NOMO-1 treated with DMSO at 0.1 percent for 48 hours (cell line): ENCODE data around the gene TPST2.
"Not testable (repeated sequence)": the region's sequence is repeated elsewhere in the genome, so short reads cannot be mapped to it uniquely, and the experiment has no call there.

ENCODE experiments used
- DNase-seq: peaks from one replicate; lab custom pipeline; 2025; ENCODE audit not compliant: unreplicated experiment; lab: John Stamatoyannopoulos, UW

Gene TPST2

DNA sequence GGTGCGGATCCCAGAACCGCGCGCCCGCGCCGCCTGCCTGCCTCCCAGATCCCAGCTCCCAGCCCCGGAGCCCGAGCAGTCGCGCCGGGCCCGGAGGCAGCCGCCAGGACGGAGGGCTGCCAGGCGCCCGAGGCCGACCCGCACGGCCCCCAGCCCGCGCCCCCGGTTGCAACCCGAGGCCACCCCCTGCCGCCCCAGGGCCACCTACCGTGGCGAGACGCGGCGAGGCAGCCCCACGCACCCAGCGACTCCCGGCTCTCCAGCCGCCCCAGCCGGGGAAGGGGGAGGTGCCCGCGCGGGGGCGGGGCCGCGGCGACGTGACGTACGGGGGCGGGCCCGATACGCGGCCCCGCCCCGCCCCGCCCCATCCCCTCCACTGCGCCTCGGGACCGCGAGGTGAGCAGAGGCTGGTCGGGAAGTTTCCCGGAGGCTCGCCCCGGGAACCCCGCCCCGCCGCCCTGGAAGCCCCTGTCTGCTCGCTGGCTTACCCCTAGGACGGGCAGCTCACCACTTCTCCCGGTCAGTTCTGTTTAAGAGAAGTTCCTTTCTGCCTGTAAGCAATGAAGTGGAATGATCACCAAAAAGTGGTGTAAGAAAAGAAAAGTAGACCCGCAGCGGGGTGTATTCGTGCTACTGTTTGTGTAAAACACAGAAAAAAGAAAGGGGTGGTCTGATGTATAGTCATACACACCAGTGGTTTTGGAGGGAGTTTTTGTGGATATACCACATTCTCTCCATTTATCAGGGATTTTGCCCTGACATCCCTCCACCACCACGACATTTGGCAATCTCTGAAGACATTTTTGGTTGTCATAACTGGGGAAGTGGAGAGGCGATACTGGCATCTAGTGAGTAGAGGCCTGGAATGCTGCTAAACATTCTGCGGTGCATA is at the start of gene TPST2:
TSS of gene TPST2 (minus strand) at position 288 of the 892 bp plus-strand sequence. CDS start 48,502 bp downstream, outside the sequence.
- peak; percentile 67 for DNase-seq

DNA sequence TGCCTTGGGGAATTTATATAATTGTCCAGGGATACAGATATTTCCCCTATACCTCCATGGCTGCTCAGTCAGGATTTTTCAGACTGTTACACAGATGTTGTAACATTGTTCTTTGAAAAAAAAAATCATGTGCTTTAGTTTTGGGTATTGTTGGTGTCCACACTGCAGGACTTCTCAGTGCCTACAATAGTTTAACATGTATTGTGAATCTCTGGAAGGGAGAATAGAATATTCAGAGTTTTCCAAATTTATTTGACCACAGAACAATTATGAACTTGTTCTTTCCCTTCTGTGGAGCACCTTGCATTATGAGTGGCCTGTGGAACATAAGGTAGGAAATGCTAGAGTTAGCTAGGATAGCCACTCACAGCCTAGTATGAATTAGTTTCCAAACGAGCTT is 46.4 kb upstream of the TPST2 start:
- DNase-seq: no peak

DNA sequence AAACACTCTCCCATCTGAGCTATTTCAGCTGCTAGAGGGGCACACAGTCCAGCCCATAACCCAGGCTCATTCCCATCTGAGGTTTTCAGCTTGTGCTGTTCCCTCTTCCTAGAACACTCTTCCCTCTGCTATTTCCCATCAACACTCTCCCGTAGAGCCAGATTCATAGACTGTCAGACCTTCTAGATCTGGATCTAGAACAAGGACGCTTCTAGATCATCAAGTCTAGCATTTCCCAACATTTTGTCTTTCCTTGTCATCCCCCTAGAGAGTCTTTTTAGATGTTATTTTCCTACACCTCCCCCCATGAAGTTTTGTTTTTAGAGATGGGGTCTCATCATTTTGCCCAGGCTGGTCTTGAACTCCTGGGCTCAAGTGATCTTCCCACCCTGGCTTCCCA is 45.2 kb upstream of the TPST2 start:
- DNase-seq: no peak

DNA sequence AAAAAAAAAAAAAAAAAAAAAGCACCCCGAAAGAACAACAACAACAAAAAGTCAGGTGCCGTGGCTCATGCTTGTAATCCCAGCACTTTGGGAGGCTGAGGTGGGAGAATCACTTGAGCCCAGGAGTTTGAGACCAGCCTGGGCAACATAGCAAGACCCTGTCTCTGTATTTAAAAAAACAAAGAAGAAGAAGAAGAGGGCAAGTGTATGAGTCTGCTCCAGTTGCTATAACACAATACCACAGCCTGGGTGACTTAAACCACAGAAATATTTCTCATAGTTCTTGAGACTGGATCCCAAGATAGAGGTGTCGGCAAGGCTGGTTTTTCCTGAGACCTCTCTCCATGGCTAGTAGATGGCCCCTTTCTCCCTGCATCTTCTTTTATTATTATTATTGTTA is 44.3 kb upstream of the TPST2 start:
- DNase-seq: no peak

DNA sequence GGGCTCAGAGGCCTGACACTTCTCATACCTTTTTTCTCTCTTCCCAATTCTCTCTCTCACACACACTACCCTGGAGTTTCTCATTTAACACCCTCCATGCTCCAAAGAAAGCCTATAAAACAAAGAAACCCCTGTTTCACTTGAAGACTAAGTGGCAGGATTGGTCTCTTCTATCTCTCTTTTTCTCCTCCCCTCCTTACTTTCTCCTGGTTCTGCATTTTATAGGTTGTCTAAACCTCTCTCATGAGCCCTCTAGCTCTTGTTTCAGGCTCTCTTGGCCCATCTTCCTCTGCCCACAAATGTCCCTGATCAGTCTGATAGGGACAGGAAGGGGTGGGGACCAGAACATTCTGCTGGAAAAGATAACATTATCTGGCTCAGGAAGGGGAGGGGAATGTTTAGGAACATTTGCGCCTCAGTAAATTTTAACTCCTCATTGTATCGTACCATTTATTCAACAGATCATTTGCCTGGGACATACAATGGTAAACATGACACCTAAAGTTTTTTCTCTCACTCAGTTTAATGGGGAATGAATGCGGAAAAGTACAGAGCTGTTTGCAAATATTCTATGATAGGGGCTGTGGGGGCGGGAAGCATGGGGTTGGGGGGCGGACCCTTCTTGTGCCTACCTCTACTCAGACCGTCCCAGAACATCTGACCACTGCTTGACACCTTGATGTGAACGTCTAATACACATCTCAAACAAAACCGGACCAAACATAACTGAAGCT is 42.7 kb upstream of the TPST2 start:
- DNase-seq: no peak

DNA sequence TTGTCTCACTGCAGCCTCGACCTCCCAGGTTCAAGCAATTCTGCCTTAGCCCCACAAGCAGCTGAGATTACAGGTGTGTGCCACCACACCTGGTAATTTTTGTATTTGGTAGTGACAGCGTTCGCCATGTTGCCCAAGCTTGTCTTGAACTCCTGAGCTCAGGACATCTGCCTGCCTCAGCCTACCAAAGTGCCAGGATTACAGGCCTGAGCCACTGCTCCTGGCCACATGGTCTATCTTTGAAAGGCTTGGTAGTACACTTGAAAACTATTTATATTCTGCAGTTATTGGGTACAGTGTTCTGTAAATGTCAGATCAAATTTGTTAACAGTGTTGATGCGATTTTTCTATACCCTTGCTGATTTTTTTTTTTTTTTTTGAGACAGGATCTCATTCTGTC is 41.4 kb upstream of the TPST2 start:
- no peak for DNase-seq

DNA sequence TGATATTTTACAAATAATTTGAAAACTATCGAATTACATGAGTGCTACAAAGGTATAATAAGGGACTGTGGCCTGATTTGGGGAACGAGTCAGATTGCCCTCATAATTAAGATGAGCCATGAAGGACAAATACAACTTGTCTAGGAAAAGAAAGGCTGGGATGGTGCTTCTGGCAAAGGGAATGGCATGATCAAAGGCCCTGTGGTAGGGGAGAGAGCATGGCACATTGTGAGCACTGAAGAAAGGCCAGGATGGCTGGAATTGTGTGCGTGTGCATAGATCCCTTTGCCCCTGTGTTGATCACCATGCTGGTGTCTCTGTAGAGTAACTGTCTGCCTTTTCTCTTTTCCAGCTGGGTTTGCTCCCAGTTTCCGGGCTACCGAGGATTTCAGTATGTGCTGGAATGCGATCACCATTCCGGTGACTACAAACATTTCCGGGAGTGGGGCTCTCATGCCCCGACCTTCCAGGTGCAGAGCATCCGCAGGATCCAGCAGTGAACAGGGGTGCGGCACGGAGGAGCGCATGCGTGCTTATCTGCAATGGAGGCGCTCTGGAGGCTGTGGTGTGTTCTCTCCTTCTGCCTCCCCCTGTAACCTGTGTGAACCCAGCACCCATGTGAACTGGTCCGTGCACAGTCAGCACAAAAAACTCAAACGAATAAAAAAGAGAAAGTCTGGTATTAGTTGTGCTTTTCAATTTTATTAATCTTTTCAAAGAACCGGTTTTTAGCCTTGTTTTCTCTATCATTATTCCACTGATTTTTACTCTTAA is 40.2 kb upstream of the TPST2 start:
- no peak for DNase-seq

DNA sequence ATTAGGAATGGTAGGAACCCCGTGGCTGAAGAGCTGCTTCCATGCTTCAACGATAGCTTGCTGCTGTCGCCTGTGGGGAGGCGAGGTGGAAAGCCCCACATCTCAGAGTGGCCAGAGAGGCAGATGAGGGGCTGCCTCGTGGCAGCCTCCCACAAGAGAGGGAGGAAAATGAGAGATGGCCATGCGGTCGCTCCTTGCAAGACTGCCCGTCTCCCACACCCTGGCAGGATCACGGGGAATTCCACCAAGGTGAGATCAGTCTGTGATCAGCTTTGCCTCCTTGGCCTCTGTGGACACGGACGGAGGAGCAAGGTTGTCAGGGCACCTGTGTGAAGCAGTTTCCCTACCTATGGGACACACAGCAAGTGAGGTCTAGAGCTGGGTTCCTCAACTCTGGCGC is 34.9 kb upstream of the TPST2 start:
- no peak for DNase-seq

DNA sequence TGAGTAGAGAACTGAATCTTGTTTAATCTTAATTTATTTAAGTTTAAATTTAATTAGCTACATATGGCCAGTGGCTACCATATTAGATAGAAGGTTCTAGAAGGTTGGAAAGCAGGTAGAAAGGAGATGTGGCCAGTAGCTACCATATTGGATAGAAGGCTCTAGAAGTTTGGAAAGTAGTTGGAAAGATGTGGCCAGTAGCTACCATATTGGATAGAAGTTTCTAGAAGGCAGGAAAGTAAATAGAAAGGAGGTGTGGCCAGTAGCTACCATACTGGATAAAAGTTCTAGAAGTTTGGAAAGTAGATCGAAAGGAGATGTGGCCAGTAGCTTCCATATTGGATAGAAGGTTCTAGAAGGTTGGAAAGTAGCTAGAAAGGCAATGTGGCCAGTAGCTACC is 34.1 kb upstream of the TPST2 start:
- no peak for DNase-seq

DNA sequence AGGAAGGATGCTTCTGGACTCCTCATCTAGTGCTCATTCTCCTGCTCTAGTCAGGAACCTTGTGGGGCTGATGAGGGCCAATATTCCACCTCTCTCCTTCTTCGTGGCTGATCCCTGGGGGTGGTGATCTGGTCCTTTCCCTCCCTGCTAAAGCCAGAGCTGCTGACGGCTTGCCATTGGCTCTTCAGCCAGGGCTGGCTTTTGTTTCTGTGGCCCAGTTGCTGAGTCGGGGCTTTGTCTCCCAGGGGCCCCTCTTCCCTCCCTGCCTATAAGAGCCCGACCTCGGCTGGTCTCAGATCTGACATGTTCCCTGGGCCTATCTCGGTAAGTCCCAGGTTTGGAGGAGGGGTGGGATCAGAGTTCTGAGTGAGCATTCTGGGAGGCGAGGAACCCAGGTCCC is 31.7 kb upstream of the TPST2 start, which contains the start of gene CRYBA4:
TSS of gene CRYBA4 (plus strand) at position 301 of the 400 bp plus-strand sequence. CDS start 634 bp downstream, outside the sequence.
- no peak for DNase-seq

DNA sequence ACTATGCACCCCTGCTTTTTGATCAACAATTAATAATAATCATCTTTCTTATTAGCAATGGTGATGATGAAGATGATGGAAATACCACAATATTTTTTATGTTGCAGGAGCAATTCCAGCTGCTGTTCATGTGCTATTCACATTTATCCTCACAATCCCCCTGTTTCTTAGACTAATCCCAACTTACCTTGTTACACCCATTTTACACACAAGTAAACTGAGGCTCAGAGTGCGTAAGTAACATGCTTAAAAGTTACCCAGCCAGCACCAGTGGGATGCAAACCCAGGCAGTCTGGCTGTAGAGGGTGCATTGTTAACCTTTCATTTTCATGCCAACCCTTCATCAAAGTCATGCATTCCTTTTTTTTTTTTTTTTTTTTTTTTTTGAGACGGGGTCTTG is 30.3 kb upstream of the TPST2 start:
- DNase-seq: no peak

DNA sequence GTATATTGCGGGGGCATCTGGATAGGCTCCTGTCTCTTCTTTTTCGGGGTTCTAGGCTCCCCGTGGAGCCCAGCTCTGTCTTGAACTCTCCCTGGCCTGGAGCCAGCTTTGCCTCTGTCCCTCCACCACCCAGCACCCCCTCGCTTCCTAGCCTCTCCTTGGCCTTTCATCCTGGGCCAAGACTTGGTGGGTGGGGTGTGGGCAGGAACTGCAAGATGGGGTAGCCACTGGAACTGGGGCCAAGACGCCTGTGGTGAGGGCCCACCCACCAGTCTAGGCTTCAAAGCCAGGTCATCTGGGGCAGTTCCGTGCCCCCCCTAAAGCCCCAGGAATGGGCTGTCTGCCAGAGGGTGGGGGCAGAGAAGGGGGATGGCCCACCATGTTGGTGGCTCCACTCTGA is 29.6 kb upstream of the TPST2 start:
- DNase-seq: no peak

DNA sequence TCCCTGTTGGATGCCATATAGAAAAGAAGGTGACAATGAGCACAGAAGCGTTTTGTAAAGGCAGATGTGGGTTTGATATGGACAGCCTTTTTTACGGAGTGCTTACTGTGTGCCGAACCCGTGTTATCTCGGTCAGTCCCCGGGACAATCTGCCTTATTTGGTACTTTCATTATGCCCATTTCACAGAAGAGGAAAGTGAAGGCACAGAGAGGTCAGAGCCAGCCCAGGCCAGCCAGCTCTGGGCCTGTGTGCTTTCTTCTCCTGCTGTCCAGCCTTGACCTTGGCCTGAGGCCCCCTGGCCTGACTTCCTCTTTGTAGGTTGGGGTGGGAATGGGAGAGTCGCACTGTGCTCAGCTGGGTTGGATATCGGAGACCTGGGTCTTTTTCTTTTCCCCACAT is 28.5 kb upstream of the TPST2 start:
- DNase-seq: no peak

DNA sequence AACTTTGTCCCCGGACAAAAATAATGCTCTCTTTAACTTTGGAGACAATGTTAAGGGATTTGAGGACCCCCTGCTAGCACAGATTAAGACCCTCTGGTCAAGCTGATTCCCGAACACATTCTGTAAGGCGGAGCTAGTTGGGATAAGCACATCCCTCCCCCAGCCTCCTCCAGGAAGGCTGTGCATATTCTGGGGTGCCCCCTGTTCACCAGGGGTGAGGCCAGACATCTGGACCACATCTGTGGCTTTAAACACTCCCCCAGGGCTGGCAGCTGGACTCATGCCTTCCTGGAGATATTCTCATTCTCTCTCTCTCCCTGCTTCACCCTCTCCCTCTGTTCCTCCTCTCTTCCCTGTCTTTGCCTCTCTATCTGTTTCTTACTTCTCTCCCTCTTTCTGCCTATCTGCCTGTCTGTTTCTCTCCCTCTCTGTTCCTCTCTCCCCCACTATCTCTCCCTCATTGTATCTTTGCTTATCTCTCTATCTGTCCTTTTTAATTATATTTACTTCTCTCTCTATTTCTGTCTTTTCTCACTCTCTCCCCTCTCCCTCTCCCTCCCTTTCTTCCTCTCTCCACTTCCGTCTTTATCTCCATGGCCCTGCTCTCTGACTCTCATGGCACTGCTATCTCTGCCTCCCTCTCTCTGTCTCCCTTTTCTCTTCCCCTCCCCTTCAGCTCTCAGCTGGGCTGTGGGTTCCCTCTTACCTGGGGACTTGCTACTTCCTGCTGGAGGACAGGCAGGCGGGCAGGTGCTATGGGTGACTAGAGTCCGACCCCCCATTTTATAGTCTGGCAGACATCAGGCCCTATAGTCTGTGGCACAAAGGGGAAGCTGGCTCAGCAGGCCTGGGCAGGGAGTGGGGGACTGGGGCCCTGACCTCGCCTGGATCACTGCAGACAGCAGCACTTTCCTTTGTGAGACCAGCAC is 27.6 kb upstream of the TPST2 start, which contains the start of gene CRYBB1:
TSS of gene CRYBB1 (minus strand) at position 757 of the 929 bp plus-strand sequence. CDS start 1,708 bp downstream, outside the sequence.
- DNase-seq: peak; percentile 56

DNA sequence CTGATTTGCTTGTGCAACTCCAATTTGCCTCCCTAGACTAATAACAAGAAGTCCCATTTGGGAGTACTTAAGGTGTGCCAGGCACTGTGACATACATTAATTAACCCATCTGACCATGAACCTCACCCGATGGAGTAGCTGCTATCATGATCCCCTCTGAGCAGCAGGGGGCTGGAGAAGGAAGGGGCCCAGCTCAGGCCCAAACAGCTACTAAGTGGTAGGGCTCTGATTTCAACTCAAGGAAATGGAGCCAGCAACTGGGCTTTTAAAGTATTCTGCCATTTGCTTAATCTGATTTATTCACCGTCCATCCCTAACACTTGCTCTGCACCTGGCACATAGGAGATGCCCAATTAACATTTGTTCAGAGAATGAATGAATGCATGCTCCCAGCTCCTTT is 26.7 kb upstream of the TPST2 start:
- no peak for DNase-seq

DNA sequence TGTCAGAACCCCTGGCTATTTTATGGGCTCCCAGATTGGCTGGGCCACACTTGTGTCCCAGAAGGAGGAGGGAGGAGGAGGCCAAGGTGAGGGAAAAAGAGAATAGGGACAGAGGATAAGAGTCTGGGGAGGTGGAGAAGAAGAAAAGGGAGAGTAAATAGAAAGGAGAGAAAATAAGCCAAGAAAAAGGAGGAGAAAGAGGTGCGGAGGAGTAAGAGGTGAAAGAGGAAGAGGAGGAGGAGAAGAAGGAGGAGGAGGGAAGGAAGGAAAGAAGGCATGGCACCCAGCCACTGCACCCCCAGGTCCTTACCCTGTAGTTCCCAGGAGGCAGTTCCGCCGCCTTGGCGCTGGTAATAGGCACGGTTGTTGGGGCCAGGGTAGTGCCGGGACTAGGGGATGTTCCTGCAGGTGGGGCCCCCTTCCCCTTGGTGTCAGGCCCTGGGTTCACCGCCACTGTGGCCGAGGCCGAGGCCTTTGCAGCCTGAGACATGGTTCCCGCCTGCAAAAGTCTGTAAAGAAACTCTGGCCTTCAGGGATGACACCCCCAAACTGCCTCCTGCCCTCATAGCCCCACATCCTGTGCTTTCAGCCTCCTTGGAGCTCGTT is 26.0 kb upstream of the TPST2 start:
- DNase-seq: no peak

DNA sequence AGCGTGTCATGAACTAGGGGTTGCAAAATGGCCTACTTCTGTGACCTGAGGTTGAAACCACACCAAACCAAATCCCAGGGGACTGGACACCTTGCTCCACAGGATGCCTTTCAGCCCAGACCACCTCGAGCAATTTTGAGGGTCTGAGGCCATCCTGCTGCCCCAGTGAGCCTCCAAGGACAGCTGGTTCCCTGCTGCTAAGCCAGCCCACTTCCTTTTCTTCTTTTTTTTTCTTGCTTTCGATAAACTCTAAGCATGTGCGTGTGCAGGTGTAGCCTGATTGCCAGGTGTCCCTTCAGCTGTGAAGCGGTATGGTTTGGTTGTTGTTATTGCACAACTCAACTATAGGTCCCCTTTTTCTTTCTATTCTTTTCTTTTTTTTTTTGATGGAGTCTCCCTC is 25.2 kb upstream of the TPST2 start:
- no peak for DNase-seq

DNA sequence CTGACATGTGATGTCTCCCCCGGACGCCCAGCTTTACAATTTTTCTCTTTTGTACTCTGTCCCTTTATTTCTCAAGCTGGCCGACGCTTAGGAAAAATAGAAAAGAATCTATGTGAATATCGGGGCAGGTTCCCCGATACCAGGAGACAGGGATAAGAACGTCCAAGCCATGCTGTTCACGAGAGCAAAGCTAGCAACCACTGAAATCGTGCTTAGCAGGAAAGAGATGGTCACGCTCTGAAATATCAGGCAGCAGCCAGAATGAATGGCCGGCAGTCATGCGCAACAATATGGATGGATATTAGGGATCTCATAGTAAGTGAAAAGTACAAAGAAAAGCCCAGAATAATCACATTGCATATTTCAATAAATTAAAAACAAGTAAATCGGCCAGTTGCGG is 24.4 kb upstream of the TPST2 start:
- DNase-seq: no peak

DNA sequence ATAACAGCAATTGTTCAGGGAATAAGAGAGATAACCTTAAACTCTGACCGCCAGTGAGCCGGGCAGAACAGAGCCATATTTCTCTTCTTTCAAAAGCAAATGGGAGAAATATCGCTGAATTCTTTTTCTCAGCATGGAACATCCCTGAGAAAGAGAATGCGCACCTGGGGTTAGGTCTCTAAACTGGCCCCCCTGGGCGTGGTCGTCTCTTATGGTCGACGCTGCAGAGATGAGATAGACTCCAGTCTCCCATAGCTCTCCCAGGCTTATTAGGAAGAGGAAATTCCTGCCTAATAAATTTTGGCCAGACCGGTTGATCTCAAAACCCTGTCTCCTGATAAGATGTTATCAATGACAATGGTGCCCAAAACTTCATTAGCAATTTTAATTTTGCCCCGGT is 23.8 kb upstream of the TPST2 start:
- DNase-seq: not testable (repeated sequence)

DNA sequence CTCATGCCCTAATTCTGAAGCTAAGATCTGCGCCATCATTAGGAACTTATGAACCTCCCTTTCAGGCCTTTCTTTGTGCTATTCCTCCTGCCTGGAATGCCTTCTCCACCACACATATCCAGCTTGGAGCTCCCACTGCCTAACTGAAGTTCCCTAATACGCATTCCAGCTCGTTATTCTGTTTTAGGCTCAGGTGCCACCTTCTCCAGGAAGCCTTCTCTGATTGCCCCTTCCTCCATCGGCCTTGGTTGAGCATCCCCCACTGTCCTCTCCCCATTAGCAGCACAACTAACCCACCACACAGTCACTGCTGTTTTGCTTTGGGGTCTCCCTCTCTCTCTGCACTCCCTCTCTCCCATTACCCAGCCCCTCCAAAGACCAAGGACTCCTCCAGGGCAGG is 22.7 kb upstream of the TPST2 start:
- no peak for DNase-seq
